Islet of Langerhans (tissue), 1 donor: Measurements from ENCODE around the gene SF3A1.

Source experiments
- FAIRE-seq: peaks from one replicate; lab custom pipeline; 2011; peaks lifted over from hg19 to GRCh38; lab: Jason Lieb, UNC

SF3A1 gene

GRCh38 chr22:30301995-30302809, 54.5 kb downstream of the SF3A1 start:
- FAIRE-seq, result no peak

GRCh38 chr22:30299322-30299721, 57.4 kb downstream of the SF3A1 start:
- FAIRE-seq, result no peak

- FAIRE-seq, result no peak
These were observed 58.5 kb downstream of the SF3A1 start for GRCh38 chr22:30297991-30298701.

- FAIRE-seq, result no peak
These were observed 59.3 kb downstream of the SF3A1 start for GRCh38 chr22:30297276-30297990.

GRCh38 chr22:30296833-30297232, 59.9 kb downstream of the SF3A1 start:
- FAIRE-seq, result no peak

GRCh38 chr22:30296324-30296723, 60.4 kb downstream of the SF3A1 start:
- no peak for FAIRE-seq

DNA sequence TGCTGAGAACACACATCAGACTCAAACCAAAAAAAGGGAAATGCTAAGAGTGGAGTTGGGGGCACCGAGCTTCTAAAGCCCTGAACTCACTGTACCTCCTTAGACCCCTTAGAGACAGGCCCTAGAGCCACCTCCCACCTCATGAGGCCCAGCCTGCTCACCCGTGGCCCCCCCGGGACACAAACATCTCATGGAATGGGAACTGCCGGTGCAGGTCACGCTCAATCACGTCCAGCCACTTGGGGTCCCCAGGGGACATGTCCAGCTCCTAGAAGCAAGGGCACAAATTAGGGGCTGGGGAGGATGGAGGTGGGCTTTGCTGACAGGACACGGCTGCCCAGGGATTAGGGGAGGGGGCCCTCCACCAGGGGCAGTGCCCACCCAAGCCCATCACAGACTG, 61.1 kb downstream of the SF3A1 start:
- no peak for FAIRE-seq

DNA sequence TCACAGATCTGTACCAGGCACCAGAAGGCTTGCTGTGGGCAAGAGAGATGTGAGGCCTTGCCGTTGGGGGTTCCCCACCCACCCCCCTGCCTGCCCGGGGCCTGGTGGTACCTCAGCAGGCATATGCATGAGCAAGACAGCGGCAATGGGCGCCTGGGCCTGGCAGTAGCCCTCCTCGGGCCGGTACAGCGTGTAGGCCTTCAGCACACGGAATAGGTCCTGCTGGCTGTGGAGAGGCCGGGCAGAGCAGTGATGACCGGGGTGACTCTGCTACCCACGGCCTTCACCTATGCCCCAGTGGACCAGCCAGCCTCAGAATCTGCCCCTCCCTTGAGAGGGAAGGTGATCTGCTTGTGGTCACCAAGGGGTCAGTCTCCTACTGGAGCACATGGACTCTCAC, 61.9 kb downstream of the SF3A1 start:
- FAIRE-seq, result no peak

GRCh38 chr22:30294066-30294465, 62.6 kb downstream of the SF3A1 start:
- no peak for FAIRE-seq

GRCh38 chr22:30293026-30293425, 63.7 kb downstream of the SF3A1 start:
- FAIRE-seq, result no peak

GRCh38 chr22:30292069-30292970, 64.4 kb downstream of the SF3A1 start:
- no peak for FAIRE-seq

- no peak for FAIRE-seq
These were observed 65.4 kb downstream of the SF3A1 start for GRCh38 chr22:30291058-30291892.

DNA sequence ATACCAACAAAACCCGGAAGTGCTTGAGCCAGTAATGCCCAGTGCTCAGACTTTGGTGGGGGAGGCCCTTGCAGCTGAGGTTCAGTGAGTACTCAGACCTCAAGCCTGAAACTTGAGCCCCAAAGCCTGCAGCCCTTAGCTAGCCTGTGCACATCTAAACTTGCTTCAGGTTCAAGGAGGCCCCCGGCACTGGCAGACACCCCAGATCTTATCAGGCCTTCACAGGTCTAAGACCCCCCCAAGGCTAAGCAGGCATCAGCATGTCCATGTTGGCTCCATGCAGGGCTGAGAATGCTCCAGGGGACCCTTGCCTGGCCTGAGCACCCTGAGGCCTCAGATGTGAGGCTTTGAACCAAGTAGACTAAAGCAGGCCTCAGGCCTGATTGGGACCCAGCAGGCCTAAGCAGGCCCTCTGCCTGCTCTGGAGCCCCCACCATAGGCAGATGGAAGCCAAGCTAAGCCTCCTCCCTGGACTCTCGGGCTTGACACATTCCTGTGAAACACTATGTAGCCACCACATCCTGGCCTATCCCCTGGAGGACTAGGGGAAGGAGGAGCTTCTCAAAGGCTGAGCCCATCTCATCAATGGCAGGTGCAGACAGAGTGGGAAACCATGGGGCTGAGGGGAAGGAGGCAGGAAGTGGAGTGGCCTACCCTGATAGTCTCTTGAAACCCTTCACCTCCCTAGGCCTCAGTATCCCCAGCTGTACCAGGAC, 66.2 kb downstream of the SF3A1 start:
- FAIRE-seq, result no peak

GRCh38 chr22:30289980-30290313, 66.7 kb downstream of the SF3A1 start:
- no peak for FAIRE-seq

DNA sequence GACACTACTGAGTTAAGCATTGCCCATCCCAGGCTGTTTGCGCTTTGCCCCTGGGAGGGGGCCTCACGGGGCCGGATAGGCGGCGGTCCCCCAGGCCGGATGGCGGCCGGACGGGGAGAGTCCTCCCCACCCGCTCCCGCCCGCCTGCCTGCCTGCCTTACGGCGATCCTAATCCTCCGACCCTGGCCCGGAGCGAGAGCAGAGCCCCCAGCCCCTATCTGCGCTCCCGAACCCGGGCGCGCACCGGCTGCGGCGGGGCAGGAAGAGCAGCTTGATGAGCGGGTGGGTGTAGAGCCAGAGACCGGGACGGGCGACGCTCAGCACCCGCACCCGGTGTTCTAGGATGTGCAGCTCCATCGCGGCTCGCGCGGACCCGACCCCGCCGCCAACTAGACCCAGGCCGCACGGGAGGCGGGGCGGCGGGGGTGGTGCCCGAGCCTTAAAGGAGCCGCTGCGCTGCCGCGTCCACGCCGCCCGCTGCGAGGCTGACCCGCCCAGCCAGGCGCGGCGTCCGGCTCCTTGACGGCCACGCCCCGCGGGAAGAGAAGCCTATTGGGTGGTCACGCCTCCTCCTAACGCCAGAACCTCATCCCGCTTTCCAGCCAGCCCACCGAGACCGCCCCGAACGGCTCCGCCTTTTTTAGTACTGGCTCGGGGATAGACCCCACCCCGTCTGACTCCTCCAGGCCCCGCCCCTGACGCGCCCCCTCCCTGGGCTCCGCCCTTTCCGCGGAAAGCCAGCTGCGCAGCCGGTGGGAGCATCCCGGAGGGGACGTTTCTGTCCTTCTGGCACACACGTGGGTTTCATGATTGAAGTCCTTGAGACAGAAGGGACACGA, 67.3 kb downstream of the SF3A1 start, which contains the start of gene CASTOR1:
TSS of gene CASTOR1 (minus strand) at position 365 of the 839 bp plus-strand sequence. CDS start at position 357, 8 bp downstream.
- FAIRE-seq, result no peak

DNA sequence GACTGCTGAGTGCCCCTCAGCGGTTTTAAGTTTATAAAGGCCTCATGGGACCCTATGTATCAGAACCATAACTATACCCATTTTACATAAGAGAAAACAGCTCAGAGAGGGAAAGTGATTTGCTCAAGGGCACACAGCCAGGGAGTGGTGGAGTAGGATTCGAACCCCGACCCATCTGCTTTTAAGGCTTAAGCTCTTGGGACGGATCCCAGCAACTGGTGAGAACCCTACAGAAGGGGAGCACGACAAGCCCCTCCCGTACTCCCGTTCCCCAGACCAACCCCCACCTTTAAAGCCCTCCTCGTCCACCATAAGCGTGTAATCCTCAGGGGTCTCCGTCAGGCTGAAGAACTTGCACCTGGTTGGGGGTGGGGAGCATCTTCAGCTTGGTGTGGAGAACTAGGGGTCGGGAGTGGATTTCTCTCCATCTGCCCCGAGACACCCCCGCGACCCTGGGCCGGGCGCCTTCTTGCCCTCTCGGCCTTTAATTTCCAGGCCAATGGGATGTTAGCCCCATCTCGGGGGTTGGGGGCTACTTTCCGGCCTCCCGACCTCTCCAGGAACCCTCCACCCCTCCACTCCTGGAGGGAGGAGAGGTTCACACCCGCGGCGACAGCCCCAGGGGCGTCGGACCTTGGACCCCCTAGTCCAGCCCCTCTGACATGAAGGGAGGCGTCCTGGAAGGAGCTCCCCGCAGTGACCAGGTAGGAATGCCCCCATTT, 68.1 kb downstream of the SF3A1 start:
- FAIRE-seq, result no peak

GRCh38 chr22:30287648-30288418, 68.9 kb downstream of the SF3A1 start:
- no peak for FAIRE-seq
